ACHN (cell line): ENCODE data around the gene F12.
A peak's percentile ranks its signal among the peaks of the same experiment; 100 is the strongest.
"Not testable (repeated sequence)": the region's sequence is repeated elsewhere in the genome, so short reads cannot be mapped to it uniquely, and the experiment has no call there.

ENCODE experiments used
- DNase-seq: peaks from one replicate; pipeline ENCODE4 v3.0.0-alpha.2; 2015
- in situ Hi-C: cut with HindIII; loops from 2 replicates; pipeline ENCODE4 v1.10.0; 2017; ENCODE audit warnings: low sequenced_read_pairs, low pct_ligation_motif_present, low pct_unique_long_range_greater_than_20kb

F12 gene

DNA sequence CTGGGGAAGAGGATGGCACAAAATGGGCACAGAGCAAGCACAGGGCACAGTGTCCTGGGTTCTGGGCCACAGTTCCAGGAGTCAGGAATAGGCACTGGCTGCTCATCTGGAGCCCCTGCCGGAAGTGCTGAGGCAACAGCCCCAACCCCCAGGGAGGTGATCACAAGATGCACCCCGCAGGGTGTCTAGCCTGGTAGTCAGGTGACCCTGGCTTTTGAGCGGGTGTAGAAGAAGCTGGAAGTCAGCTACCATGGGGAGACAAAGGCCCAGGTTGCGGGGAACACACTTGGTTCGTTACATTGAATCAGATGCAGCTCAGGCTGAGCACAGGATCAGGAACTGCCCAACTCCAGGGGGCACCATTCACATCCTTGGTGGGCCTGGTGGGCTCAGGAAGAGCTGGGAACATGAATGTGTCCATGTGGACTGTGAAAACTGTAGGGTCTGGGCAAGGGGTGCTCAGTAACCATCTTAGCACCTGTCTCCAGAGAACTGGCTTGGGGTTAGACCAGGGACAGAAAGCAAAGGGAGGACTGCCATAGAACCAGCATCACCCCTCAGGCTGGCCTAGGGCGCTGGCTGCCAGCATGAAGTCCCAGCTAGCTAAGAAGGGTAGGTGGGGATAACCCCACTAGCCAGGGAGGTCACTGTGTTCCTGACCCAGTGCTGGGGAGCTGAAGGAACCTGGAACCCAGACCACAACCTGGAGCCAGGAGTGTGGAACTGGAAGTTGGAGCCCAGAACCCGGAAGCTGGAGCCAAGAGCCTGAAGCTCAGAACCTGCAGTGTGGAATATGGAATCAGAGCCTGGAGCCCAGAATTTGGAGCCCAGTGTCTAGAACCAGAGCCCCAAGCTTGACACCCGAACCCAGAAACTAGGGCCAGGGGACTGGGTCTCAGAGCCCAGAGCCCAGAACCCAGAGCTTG, 31.2 kb downstream of the F12 start:
- in situ Hi-C loops: no loop called here

DNA sequence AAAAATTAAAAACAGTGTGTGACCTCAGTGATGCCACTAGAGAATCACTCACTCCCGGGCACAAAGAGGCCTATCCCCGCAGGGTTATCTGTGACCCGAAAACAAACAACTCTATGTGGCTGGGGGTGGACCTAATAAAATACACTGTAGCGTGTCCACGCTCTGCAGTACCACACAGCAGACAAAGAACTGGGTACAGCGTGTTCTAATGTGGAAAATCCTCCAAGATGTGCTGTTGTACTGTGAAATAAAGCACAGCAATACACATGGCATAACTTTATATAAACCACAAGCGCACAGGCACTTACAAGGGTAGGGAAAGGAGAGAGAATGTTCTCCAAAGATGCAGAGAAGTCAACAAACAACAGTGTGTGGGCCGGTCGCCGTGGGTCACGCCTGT, 33.3 kb downstream of the F12 start:
- in situ Hi-C loops: no loop called here
- DNase-seq: no peak

More for the DNA sequence above, 31.2 kb downstream of the F12 start:
- no peak for DNase-seq

DNA sequence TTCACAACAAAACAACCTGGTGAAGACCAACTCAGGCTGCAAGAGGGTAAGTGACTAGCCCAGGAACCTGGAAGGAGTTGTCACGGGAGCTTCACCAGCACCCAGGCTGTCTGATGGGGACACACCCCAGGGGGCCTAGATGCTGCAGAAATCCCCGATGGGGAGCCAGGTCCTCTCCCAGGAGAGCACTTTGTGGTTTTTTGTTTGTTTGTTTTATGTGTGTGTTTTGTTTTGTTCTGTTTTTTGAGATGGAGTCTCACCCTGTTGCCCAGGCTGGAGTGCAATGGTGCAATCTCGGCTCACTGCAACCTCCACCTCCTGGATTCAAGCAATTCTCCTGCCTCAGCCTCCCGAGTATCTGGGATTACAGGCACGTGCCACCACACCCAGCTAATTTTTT, 33.8 kb downstream of the F12 start:
- DNase-seq, in situ Hi-C loops: not testable (repeated sequence)

DNA sequence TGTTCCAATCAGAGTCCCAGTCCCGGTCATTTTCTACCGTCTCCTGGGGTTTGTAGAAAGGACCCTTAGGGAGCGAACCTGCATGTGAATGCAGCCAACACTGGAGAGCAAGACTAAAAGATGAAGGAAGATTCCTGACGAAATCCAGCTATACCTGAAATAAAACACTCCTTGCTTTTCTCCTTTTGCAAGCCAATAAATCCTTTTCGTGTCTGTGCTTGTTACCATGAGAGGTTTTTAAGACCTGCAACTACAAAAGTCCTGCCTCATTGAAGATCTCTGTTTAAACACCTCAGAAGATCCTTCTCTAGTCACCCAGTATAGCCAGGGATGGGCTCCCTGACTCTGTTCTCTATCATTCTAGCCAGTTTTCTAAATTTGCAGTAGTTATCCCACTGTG, 35.2 kb downstream of the F12 start:
- in situ Hi-C loops: no loop called here
- no peak for DNase-seq

GRCh38 chr5:177373806-177374205, 35.6 kb downstream of the F12 start:
- in situ Hi-C loops: no loop called here
- no peak for DNase-seq

GRCh38 chr5:177372910-177373309, 36.5 kb downstream of the F12 start:
- DNase-seq: no peak
- in situ Hi-C loops: no loop called here

DNA sequence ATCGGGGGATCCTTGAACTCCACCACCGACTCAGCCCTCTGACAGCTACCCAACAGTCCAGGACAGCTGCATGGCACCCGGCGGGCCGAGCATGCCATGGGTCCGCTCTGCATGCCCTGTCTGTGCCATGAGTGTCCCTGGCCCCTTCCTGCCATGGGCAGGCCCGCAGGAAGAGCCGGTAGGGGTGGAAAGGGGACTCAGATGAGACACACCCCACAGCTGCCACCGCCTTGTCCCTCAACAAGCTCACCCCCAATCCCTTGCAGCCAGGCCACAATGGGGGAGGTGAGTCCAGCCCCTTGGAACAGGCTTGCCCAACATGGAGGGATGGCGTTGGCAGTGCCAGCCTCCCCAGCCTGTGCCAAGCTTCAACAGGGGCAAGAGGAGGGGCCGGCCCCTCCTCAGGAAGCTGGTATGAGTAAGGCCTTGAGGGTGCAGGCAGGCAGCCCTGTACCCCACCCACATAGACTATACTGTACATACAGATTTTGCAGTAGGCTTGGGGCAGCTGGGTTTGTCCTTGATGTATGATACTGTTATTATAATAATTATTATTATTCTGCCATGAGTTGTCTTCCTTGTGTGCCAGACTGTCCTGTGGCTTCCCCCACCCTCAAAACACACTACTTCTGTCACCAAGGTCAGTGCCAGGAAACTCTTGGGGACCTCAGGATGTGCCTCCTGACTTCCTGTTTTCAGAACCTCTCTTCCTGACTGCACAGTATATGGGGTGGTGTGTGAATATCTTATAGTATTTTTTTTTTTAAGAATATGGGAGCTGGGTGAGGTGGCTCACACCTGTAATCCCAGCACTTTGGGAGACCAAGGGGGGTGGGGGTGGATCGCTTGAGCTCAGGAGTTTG, 37.1 kb downstream of the F12 start:
- in situ Hi-C loops: no loop called here
- no peak for DNase-seq

GRCh38 chr5:177371120-177372033, 38.0 kb downstream of the F12 start:
- no peak for DNase-seq
- in situ Hi-C loops: no loop called here

DNA sequence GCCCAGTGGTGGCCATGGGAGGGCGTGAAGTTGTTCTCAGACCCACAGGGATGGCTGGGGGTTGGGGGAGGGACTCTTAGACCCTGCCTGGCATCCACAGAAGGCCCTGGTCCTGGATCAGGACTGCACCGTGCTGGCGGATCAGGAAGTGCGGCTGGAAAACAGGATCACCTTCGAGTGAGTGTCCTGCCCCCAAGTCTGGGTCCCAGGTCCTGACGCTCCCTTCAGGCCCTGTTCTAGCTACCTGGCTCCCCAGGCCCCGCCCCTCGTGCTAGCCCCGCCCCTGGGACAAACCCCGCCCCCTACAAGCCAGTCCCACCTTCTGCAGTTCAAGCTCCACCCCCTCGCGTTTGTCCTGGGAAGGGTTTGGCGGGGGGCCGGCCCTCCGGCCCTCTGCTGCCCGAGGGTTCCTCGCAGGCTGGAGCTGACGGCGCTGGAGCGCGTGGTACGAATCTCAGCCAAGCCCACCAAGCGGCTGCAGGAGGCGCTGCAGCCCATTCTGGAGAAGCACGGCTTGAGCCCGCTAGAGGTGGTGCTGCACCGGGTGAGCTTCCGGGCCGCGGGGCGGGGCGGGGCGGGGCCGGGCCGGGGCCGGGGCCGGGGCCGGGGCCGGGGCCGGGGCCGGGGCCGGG, 38.8 kb downstream of the F12 start:
- DNase-seq: peak; percentile 94
- in situ Hi-C loops: no loop called here

GRCh38 chr5:177369645-177370440, 39.5 kb downstream of the F12 start:
- no peak for DNase-seq
- in situ Hi-C loops: no loop called here

DNA sequence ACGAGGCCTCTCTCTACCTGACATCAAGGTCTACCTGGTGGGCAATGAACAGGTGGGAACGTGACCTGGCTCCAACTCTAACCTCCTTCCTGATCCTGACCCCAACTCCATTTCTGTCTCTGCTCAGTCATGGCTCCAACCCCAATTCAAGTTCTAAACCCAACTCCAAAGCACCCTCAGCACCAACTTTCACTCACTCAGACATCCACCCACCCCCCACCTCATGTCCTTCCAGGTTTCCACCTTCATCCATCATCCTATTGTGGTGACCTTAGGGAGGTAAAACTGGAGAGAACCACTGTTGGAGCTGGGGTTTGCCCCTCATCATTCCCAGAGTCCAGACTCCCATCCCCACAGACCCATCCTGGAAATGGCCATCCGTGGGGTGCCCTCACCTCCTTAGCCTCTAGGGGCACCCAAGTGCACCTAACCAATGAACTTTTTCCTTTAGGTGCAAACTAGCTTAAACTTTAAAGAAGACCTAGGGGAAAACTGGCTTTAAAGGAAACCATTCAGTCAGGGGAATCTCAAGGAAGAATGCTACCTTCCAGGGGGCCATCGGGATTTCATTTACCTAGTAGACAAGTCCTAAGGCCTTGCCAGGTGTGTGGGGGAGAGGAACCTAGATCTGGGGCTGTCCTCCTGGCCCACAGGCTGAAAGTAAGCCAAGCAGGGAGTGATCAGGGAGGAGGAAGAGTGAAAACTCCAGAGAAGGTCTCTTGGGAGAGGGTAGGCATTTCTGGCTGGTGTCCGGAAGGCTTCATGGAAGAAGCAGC, 40.3 kb downstream of the F12 start:
- in situ Hi-C loops: no loop called here
- peak; percentile 60 for DNase-seq

GRCh38 chr5:177367981-177368868, 41.1 kb downstream of the F12 start:
- no peak for DNase-seq
- in situ Hi-C loops: no loop called here

GRCh38 chr5:177367323-177367848, 42.0 kb downstream of the F12 start:
- DNase-seq: no peak
- in situ Hi-C loops: no loop called here

DNA sequence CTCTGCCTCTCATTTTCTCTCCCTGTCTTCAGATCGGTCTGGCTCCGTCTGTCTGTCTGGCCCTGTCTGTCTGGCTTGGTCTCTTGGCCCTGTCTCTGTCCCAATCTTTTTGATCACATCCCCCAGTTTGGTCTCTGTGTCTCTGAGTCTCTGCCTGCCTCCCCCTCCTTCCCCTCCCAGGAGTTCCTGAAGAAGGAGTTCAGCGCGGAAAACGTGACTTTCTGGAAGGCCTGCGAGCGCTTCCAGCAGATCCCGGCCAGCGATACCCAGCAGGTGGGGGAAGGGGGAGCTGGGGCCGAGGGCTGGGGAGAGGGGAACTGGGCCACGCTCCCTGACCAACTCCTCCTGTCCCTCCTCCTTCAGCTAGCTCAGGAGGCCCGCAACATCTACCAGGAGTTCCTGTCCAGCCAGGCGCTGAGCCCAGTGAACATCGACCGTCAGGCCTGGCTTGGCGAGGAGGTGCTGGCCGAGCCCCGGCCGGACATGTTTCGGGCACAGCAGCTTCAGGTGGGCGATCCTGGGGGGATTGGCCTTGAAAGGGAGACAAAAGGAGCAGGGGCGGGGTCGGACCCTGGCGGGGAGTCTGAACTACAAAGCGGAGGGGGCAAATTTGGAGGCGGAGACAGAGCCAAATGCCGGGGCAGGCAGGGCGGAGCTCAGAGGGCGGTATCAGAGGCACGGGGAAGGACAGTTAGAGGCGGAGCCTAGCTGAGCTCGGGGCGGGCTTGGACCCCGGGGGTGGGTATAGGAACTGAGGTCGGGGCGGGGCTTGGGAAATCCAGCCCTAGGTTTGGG, 42.6 kb downstream of the F12 start:
- peak; percentile 89 for DNase-seq
- in situ Hi-C loops: no loop called here
